GM12878 (cell line): Measurements from ENCODE around the gene CSTF1. TPM values are rescaled to one million over a fixed set of nuclear protein-coding genes. Genes with fewer than 3 reads are reported as not detected.
A peak's percentile ranks its signal among the peaks of the same experiment; 100 is the strongest.

Experiments used
- ATAC-seq: fragments of 200-7000 bp; cut with Tn5 transposase; 3 replicates; pipeline ENCODE4 v1.9.1; 2020; ENCODE audit warnings: mild to moderate bottlenecking, moderate library complexity
- BruUV-seq: library from RNA; stranded (reverse); fragments of 400-500 nt; replicated peaks from 2 replicates; lab custom pipeline; 2021; lab: Mats Ljungman, UMichigan
- CTCF ChIA-PET: fragments of 300-600 bp; sonication (Branson Sonifier 250); formaldehyde crosslinking; extraction: SDS; loops from one replicate; lab custom pipeline; 2021; ENCODE audit warnings: inconsistent platforms; lab: Yijun Ruan, JAX
- POLR2A ChIA-PET: fragments of 350-600 bp; formaldehyde crosslinking; extraction: SDS; loops from one replicate; lab custom pipeline; 2021; ENCODE audit warnings: inconsistent platforms; lab: Charles Lee
- RAD21 ChIA-PET: fragments of 300-600 bp; sonication (Branson Sonifier 250); formaldehyde crosslinking; loops from one replicate; lab custom pipeline; 2023; ENCODE audit warnings: antibody characterized with exemption; ENCODE audit not compliant: unreplicated experiment; lab: Charles Lee
- SMC1A ChIA-PET: fragments of 300-600 bp; sonication (Branson Sonifier 250); formaldehyde crosslinking; loops from one replicate; lab custom pipeline; 2023; ENCODE audit not compliant: unreplicated experiment, uncharacterized antibody; lab: Charles Lee
- DNase-seq: peaks from one replicate; pipeline ENCODE4 v3.0.0-alpha.2; 2011; ENCODE audit warnings: low read depth, low spot score
- FAIRE-seq: peaks from 3 replicates; lab custom pipeline; 2011; peaks lifted over from hg19 to GRCh38; lab: Jason Lieb, UNC
- H2AFZ ChIP-seq: 2 replicates; pipeline ENCODE4 v1.6.0; 2011; ENCODE audit warnings: low read depth, low read length, control low read depth; ENCODE audit not compliant: control insufficient read depth
- H3K27ac ChIP-seq: 2 replicates; pipeline ENCODE4 v1.5.1; 2011; ENCODE audit warnings: control low read depth; ENCODE audit not compliant: control insufficient read depth, insufficient read depth
- H3K27me3 ChIP-seq, 2 experiments: replicated peaks in 1 of 2; 2 replicates each; pipeline versions ENCODE4 v1.6.0 to v1.6.1; 2011; ENCODE audit warnings: low read length in 1 of 2; ENCODE audit not compliant: control insufficient read depth in 2 of 2, insufficient read depth in 2 of 2
- H3K36me3 ChIP-seq, 2 experiments: 2 replicates each; pipeline ENCODE4 v1.5.1; 2011; ENCODE audit warnings: low read length in 1 of 2; ENCODE audit not compliant: control insufficient read depth in 2 of 2, insufficient read depth in 2 of 2
- H3K4me1 ChIP-seq: 2 replicates; pipeline ENCODE4 v1.6.1; 2011; ENCODE audit warnings: mild to moderate bottlenecking, low read length, moderate library complexity, mixed read lengths; ENCODE audit not compliant: control insufficient read depth, insufficient read depth
- H3K4me2 ChIP-seq: 2 replicates; pipeline ENCODE4 v1.6.0; 2011; ENCODE audit warnings: control low read depth; ENCODE audit not compliant: control insufficient read depth, insufficient read depth
- H3K4me3 ChIP-seq: fragments of 200-600 bp; sonication (generic); 2 replicates; pipeline ENCODE4 v1.5.1; 2016
- H3K79me2 ChIP-seq: 2 replicates; pipeline ENCODE4 v1.6.0; 2011; ENCODE audit warnings: low read length; ENCODE audit not compliant: control insufficient read depth, insufficient read depth
- H3K9ac ChIP-seq: 2 replicates; pipeline ENCODE4 v1.8.0; 2011; ENCODE audit warnings: low read length, control low read depth, mixed read lengths; ENCODE audit not compliant: control insufficient read depth, insufficient read depth
- H3K9me3 ChIP-seq: replicated peaks from 3 replicates; pipeline ENCODE4 v1.5.1; 2011; ENCODE audit warnings: mild to moderate bottlenecking, low read length; ENCODE audit not compliant: control insufficient read depth, insufficient read depth
- H4K20me1 ChIP-seq: 2 replicates; pipeline ENCODE4 v1.6.0; 2011; ENCODE audit not compliant: control insufficient read depth, insufficient read depth
- CHD4 ChIP-seq: fragments of 200-600 bp; sonication (generic); IDR thresholded peaks from 2 replicates; pipeline ENCODE4 v1.6.1; 2016; ENCODE audit warnings: mild to moderate bottlenecking
- FOS ChIP-seq: IDR thresholded peaks from 3 replicates; pipeline ENCODE4 v1.6.1; 2011; ENCODE audit warnings: borderline replicate concordance; ENCODE audit not compliant: insufficient read length; ENCODE audit errors: extremely low read depth
- HCFC1 ChIP-seq: fragments of 150-350 bp; IDR thresholded peaks from 2 replicates; pipeline ENCODE4 v1.6.1; 2014; ENCODE audit warnings: low read length
- MYC ChIP-seq: IDR thresholded peaks from 2 replicates; pipeline ENCODE4 v1.6.1; 2011; ENCODE audit warnings: mild to moderate bottlenecking, low read length, moderate library complexity, inconsistent platforms; ENCODE audit not compliant: insufficient read depth, insufficient replicate concordance, insufficient read length, severe bottlenecking
- NR2C2 ChIP-seq: IDR thresholded peaks from 2 replicates; pipeline ENCODE4 v1.6.1; 2011; ENCODE audit warnings: borderline replicate concordance, low read depth; ENCODE audit not compliant: control insufficient read depth, insufficient read length
- RAD51 ChIP-seq: fragments of 450-650 bp; IDR thresholded peaks from 2 replicates; pipeline ENCODE4 v1.6.1; 2016; ENCODE audit warnings: moderate library complexity, mild to moderate bottlenecking, inconsistent platforms
- RFX5 ChIP-seq: IDR thresholded peaks from 2 replicates; pipeline ENCODE4 v1.6.1; 2011; ENCODE audit warnings: low read depth, low read length, improper control_type of control experiment
- SPI1 ChIP-seq: IDR thresholded peaks from 2 replicates; pipeline ENCODE4 v1.6.1; 2011; ENCODE audit warnings: low read depth, mild to moderate bottlenecking, low read length, moderate library complexity, borderline replicate concordance; ENCODE audit not compliant: insufficient read depth
- SREBF1 ChIP-seq: IDR thresholded peaks from 2 replicates; pipeline ENCODE4 v1.6.1; 2012; ENCODE audit warnings: mild to moderate bottlenecking, low read length
- STAT1 ChIP-seq: fragments of 450-650 bp; conservative IDR thresholded peaks from 2 replicates; pipeline ENCODE4 v1.6.1; 2014; ENCODE audit warnings: antibody characterized with exemption, mild to moderate bottlenecking
- YY1 ChIP-seq: IDR thresholded peaks from 2 replicates; pipeline ENCODE4 v1.6.1; 2011; ENCODE audit warnings: low read depth, mild to moderate bottlenecking, low read length
- ZNF274 ChIP-seq: IDR thresholded peaks from one replicate; pipeline ENCODE4 v1.8.0; 2011; ENCODE audit not compliant: insufficient read length, insufficient read depth
- WGBS: methylation state at CpG from one replicate; pipeline ENCODE4 v1.1.6; 2016; ENCODE audit warnings: low lambda C conversion rate; ENCODE audit not compliant: insufficient replicate concordance, insufficient coverage; ENCODE audit errors: missing lambda C conversion rate; 5-methylcytosine and 5-hydroxymethylcytosine counted together
- in situ Hi-C: fragments of 300-500 bp; cut with MboI; formaldehyde crosslinking; loops from 9 replicates; pipeline ENCODE4 v1.14.3; 2018; ENCODE audit warnings: mixed read lengths
- intact Hi-C: fragments of 100-400 bp; cut with micrococcal nuclease; formaldehyde crosslinking; loops from one replicate; pipeline ENCODE4 v1.14.2; 2022; ENCODE audit not compliant: unreplicated experiment
- polyA plus RNA-seq, 11 experiments: library from polyadenylated mRNA; depleted of rRNA in 4 of 11; unstranded in 6 of 11; stranded (reverse) in 5 of 11; fragments of >200 nt; fragmentation: Nextera tagmentation in 4 of 11; fragmentation: Illumina TruSeq in 1 of 11; extraction: Ambion mirVana in 4 of 11; extraction: Trizol in 1 of 11; gene quantifications; 1 replicate in 1 of 11; 2 replicates in 10 of 11; pipeline versions ENCODE4 v1.2.1 to v1.2.3, GENCODE V29; 2011 to 2016; ENCODE audit warnings: inconsistent platforms in 2 of 11, missing spikeins in 2 of 11, low read depth in 1 of 11
- total RNA-seq, 4 experiments: library from RNA; depleted of rRNA in 3 of 4; stranded (reverse); fragments of >200 nt in 3 of 4; fragmentation: Illumina TruSeq in 1 of 4; extraction: Trizol in 1 of 4; gene quantifications; 2 replicates each; pipeline versions ENCODE4 v1.2.1 to v1.2.3, GENCODE V29; 2013 to 2021
- TF ChIP-seq, protein P1 (sequence below): fragments of 150-350 bp; IDR thresholded peaks from 2 replicates; pipeline ENCODE4 v1.6.1; 2016; ENCODE audit warnings: low read depth, low read length

The CSTF1 gene
- total and polyA plus RNA-seq, 10 of the 15 experiments (the other 5 are each of a cell fraction or from before 2014, with no cell fraction given): 41.8 to 89.1 (median 50.1) TPM

DNA sequence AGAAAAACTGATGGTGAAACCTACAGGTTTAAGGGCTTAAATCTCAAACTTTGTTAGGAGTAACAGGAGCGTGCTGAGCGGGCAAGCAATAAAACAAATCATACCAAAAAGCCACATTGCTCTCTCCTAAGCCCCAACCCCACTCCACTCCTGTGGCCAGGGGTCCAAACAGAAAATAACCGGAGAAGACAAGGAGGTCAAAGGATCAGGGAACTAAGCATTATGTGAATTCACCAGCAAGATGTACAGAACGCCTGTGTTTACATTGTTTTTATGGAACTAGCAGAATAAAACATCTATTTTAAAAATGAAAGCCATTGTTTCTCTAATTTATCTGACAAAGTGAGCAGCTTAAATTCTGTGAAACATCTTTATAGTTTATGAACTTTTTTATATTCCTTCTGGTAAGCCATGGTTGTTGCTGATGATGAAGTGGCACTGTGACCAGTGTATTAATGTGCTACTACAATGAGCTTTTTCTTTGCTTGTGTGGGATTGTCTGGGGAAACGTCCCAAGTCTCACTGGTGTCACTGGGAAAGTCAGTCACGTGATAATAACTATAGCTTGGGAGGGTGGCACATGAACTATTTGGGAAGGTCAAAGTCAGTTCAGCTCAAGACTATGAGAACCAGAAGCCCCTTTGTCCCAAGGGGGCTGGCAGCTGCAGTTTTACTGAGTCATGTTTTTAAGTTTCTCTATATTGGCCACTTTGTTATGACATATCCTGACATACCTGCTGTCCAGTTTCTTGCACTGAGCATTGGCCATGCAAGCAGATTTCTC is 23.9 kb upstream of the CSTF1 start:
- no peak for FAIRE-seq
- intact Hi-C loops (no loop called here), in situ Hi-C loops (no loop called here)
- Histone ChIP-seq H2AFZ (no peak overlapping the region), H3K9ac (no peak overlapping the region), H3K4me2 (no peak overlapping the region), H3K27ac (no peak overlapping the region), H3K27me3 (no peaks in the 10 kb centered on the region)
- no peak for DNase-seq
- 96% methylated on average over 6 of the region's 6 CpGs for WGBS
- SMC1A ChIA-PET: interaction anchor here (2.0 kb wide), 1 partner anchor 16 kb away, joined by 4 read pairs; no protein-coding TSS in a partner anchor
- ATAC-seq: no peak
- TF ChIP-seq ZNF274 (no peak), RAD51 (peak; percentile 22; the same call in 1 of the 2 replicates), CHD4 (no peak)
- TF ChIP-seq, all 136 proteins: peak for 1
- no TSS peak for BruUV-seq
- CTCF ChIA-PET: no interaction called here
- H3K36me3 ChIP-seq: peaks cover 11 to 30% of the 10 kb centered on the region in 2 experiments
- H3K4me1 ChIP-seq: no peaks in the 10 kb centered on the region
- H3K4me3 ChIP-seq: no peak overlapping the region
- RAD21 ChIA-PET: no interaction called here
- H3K9me3 ChIP-seq: no peaks in the 10 kb centered on the region
- POLR2A ChIA-PET: no interaction called here
- no peaks in the 10 kb centered on the region for H4K20me1 ChIP-seq
- no peaks in the 10 kb centered on the region for H3K79me2 ChIP-seq

DNA sequence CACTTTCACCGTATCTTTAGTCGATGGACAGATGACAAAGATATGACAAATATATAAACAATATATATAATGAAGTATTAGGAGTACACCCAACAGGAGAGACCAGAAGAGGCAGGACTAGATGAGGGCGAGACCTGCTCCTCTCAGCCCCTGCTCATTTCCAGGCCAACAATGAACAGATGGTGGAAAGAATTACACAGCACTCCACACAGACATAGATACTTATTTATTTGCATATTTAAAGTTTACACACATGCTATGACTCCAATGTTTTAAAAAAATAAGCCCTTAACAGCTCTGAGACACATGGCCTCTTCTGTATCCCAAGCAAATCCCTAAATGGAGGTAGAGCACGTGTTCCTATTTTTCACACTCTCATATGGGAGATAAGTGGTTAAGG is 23.3 kb upstream of the CSTF1 start:
- Histone ChIP-seq H3K9ac (no peak overlapping the region), H3K9me3 (no peaks in the 10 kb centered on the region), H3K4me2 (no peak overlapping the region), H4K20me1 (no peaks in the 10 kb centered on the region), H3K27ac (no peak overlapping the region), H3K4me1 (no peaks in the 10 kb centered on the region; the same call in 1 of the 2 replicates), H3K27me3 (no peaks in the 10 kb centered on the region), H3K36me3 (peaks cover 11 to 34% of the 10 kb centered on the region in 2 experiments), H2AFZ (no peak overlapping the region), H3K79me2 (no peaks in the 10 kb centered on the region), H3K4me3 (no peak overlapping the region)
- no peak for FAIRE-seq
- in situ Hi-C loops: no loop called here
- ATAC-seq: no peak
- POLR2A ChIA-PET: no interaction called here
- BruUV-seq: no TSS peak
- 98% methylated on average over 4 of the region's 4 CpGs for WGBS
- intact Hi-C loops: no loop called here
- CTCF ChIA-PET: no interaction called here
- RAD21 ChIA-PET: no interaction called here
- no peak for DNase-seq
- SMC1A ChIA-PET: interaction anchor here (2.0 kb wide), 1 partner anchor 16 kb away, joined by 4 read pairs; no protein-coding TSS in a partner anchor
- TF ChIP-seq SPI1 (no peak), MYC (no peak), FOS (no peak), RFX5 (no peak), STAT1 (no peak), SREBF1 (no peak), NR2C2 (no peak), HCFC1 (no peak), YY1 (no peak)
- TF ChIP-seq, protein P1, sequence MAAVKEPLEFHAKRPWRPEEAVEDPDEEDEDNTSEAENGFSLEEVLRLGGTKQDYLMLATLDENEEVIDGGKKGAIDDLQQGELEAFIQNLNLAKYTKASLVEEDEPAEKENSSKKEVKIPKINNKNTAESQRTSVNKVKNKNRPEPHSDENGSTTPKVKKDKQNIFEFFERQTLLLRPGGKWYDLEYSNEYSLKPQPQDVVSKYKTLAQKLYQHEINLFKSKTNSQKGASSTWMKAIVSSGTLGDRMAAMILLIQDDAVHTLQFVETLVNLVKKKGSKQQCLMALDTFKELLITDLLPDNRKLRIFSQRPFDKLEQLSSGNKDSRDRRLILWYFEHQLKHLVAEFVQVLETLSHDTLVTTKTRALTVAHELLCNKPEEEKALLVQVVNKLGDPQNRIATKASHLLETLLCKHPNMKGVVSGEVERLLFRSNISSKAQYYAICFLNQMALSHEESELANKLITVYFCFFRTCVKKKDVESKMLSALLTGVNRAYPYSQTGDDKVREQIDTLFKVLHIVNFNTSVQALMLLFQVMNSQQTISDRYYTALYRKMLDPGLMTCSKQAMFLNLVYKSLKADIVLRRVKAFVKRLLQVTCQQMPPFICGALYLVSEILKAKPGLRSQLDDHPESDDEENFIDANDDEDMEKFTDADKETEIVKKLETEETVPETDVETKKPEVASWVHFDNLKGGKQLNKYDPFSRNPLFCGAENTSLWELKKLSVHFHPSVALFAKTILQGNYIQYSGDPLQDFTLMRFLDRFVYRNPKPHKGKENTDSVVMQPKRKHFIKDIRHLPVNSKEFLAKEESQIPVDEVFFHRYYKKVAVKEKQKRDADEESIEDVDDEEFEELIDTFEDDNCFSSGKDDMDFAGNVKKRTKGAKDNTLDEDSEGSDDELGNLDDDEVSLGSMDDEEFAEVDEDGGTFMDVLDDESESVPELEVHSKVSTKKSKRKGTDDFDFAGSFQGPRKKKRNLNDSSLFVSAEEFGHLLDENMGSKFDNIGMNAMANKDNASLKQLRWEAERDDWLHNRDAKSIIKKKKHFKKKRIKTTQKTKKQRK: no peak
